ENCODE results near the gene CLIC5. TPM values are rescaled to one million over a fixed set of nuclear protein-coding genes. Genes with fewer than 3 reads are reported as not detected.

Gene CLIC5
- total RNA-seq, 3 donors from 2014 or later, result 3.4 to 5.4 (median 4.9) TPM

- no peaks in the 10 kb centered on the region for H3K27me3 ChIP-seq
- DNase-seq (ENCODE audit: low spot score in 2 of 2), result no peak
- TF ChIP-seq POLR2A (IDR thresholded peaks at IDR 0.05) (no peak), CTCF (IDR thresholded peaks at IDR 0.05) (no peak), POLR2AphosphoS5 (IDR thresholded peaks at IDR 0.05) (no peak)
- no peak overlapping the region for H3K27ac ChIP-seq
- no peaks in the 10 kb centered on the region for H3K4me1 ChIP-seq
- no peaks in the 10 kb centered on the region for H3K9me3 ChIP-seq
- H3K4me3 ChIP-seq, result no peak overlapping the region
- intact Hi-C loops (cut with DNase I; ENCODE audit: low total_unique reads), result no loop called here
- H3K36me3 ChIP-seq, result no peaks in the 10 kb centered on the region
Observed at GRCh38 chr6:46058951-46059350, 43.3 kb upstream of the CLIC5 start.

- Histone ChIP-seq H3K9me3 (no peaks in the 10 kb centered on the region), H3K4me1 (no peaks in the 10 kb centered on the region), H3K27ac (no peak overlapping the region), H3K36me3 (no peaks in the 10 kb centered on the region), H3K27me3 (no peaks in the 10 kb centered on the region), H3K4me3 (no peak overlapping the region)
- no peak for DNase-seq (ENCODE audit: low spot score in 2 of 2)
- intact Hi-C loops (cut with DNase I; ENCODE audit: low total_unique reads), result no loop called here
- no peak for TF ChIP-seq CTCF (IDR thresholded peaks at IDR 0.05)
- no peak for TF ChIP-seq POLR2A (IDR thresholded peaks at IDR 0.05)
- TF ChIP-seq POLR2AphosphoS5 (IDR thresholded peaks at IDR 0.05), result no peak
Observed at GRCh38 chr6:46057792-46058191, 42.1 kb upstream of the CLIC5 start.

- Histone ChIP-seq H3K27ac (no peak overlapping the region), H3K9me3 (no peaks in the 10 kb centered on the region), H3K27me3 (no peaks in the 10 kb centered on the region), H3K4me3 (no peak overlapping the region), H3K36me3 (no peaks in the 10 kb centered on the region), H3K4me1 (no peaks in the 10 kb centered on the region)
- DNase-seq (ENCODE audit: low spot score in 2 of 2), result no peak
- intact Hi-C loops (cut with DNase I; ENCODE audit: low total_unique reads), result no loop called here
- TF ChIP-seq POLR2A (IDR thresholded peaks at IDR 0.05), result no peak
- no peak for TF ChIP-seq CTCF (IDR thresholded peaks at IDR 0.05)
- TF ChIP-seq POLR2AphosphoS5 (IDR thresholded peaks at IDR 0.05), result no peak
Observed at GRCh38 chr6:46056906-46057529, 41.4 kb upstream of the CLIC5 start.

- intact Hi-C loops (cut with DNase I; ENCODE audit: low total_unique reads), result no loop called here
- no peak for DNase-seq (ENCODE audit: low spot score in 2 of 2)
- no peaks in the 10 kb centered on the region for H3K9me3 ChIP-seq
- no peaks in the 10 kb centered on the region for H3K36me3 ChIP-seq
- TF ChIP-seq POLR2AphosphoS5 (IDR thresholded peaks at IDR 0.05), result no peak
- TF ChIP-seq CTCF (IDR thresholded peaks at IDR 0.05), result no peak
- no peak for TF ChIP-seq POLR2A (IDR thresholded peaks at IDR 0.05)
- peak overlapping the region in 1 of 2 donors; percentile 78 for H3K27ac ChIP-seq
- no peaks in the 10 kb centered on the region for H3K27me3 ChIP-seq
- no peaks in the 10 kb centered on the region for H3K4me1 ChIP-seq
- no peak overlapping the region for H3K4me3 ChIP-seq
Observed at GRCh38 chr6:46054516-46054915, 38.9 kb upstream of the CLIC5 start.

GRCh38 chr6:46053039-46053933 is 37.6 kb upstream of the CLIC5 start:
- no peak overlapping the region for H3K4me3 ChIP-seq
- no peaks in the 10 kb centered on the region for H3K4me1 ChIP-seq
- no peaks in the 10 kb centered on the region for H3K27me3 ChIP-seq
- DNase-seq (ENCODE audit: low spot score in 2 of 2), result no peak
- H3K9me3 ChIP-seq, result no peaks in the 10 kb centered on the region
- intact Hi-C loops (cut with DNase I; ENCODE audit: low total_unique reads), result no loop called here
- peak overlapping the region; percentile 15 to 78 for H3K27ac ChIP-seq
- no peaks in the 10 kb centered on the region for H3K36me3 ChIP-seq
- TF ChIP-seq POLR2AphosphoS5 (IDR thresholded peaks at IDR 0.05) (peak in 1 of 3 donors; percentile 14), CTCF (IDR thresholded peaks at IDR 0.05) (no peak)
